ENCODE data around the gene ANO7.

- TF ChIP-seq POLR2AphosphoS5 (IDR thresholded peaks at IDR 0.05) = no peak
- TF ChIP-seq EZH2 (IDR thresholded peaks at IDR 0.05; ENCODE audit: borderline replicate concordance, insufficient read depth, low read length, poor library complexity, severe bottlenecking) = no peak
- TF ChIP-seq, protein P1, sequence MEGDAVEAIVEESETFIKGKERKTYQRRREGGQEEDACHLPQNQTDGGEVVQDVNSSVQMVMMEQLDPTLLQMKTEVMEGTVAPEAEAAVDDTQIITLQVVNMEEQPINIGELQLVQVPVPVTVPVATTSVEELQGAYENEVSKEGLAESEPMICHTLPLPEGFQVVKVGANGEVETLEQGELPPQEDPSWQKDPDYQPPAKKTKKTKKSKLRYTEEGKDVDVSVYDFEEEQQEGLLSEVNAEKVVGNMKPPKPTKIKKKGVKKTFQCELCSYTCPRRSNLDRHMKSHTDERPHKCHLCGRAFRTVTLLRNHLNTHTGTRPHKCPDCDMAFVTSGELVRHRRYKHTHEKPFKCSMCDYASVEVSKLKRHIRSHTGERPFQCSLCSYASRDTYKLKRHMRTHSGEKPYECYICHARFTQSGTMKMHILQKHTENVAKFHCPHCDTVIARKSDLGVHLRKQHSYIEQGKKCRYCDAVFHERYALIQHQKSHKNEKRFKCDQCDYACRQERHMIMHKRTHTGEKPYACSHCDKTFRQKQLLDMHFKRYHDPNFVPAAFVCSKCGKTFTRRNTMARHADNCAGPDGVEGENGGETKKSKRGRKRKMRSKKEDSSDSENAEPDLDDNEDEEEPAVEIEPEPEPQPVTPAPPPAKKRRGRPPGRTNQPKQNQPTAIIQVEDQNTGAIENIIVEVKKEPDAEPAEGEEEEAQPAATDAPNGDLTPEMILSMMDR (IDR thresholded peaks at IDR 0.05; ENCODE audit: poor library complexity, severe bottlenecking) = no peak
These were observed 53.2 kb downstream of the ANO7 start for GRCh38 chr2:241241669-241242068.

Measured in neural cell (in vitro differentiated cells).